Thoracic aorta (tissue), 2 donors: Measurements from ENCODE around the gene NRP2. TPM values are rescaled to one million over a fixed set of nuclear protein-coding genes. Genes with fewer than 3 reads are reported as not detected.

Experiments
- ATAC-seq: fragments of 150-250 bp; one replicate; pipeline ENCODE4 v1.8.0; 2017; ENCODE audit warnings: low read depth; ENCODE audit not compliant: insufficient number of reproducible peaks, low FRiP score
- DNase-seq: peaks from one replicate; pipeline ENCODE4 v3.0.0-alpha.2; 2020; ENCODE audit warnings: low spot score
- H3K27ac ChIP-seq, 2 donors: fragments of 200-600 bp; sonication (generic); 1 replicate in 1 of 2; 2 replicates in 1 of 2; pipeline ENCODE4 v1.5.1; 2016; ENCODE audit warnings: mild to moderate bottlenecking in 2 of 2, moderate library complexity in 2 of 2
- H3K27me3 ChIP-seq: fragments of 200-600 bp; sonication (generic); replicated peaks from 2 replicates; pipeline ENCODE4 v1.6.0; 2016; ENCODE audit warnings: mild to moderate bottlenecking; ENCODE audit not compliant: insufficient read depth
- H3K36me3 ChIP-seq: fragments of 200-600 bp; sonication (generic); one replicate; pipeline ENCODE4 v1.5.1; 2016
- H3K4me1 ChIP-seq, 2 donors: fragments of 200-600 bp; sonication (generic); 1 replicate in 1 of 2; 2 replicates in 1 of 2; pipeline versions ENCODE4 v1.5.1 to v1.6.0; 2016; ENCODE audit warnings: low read depth in 2 of 2, mild to moderate bottlenecking in 1 of 2; ENCODE audit not compliant: control insufficient read depth in 1 of 2
- H3K4me3 ChIP-seq: fragments of 200-600 bp; sonication (generic); 2 replicates; pipeline ENCODE4 v1.5.1; 2016; ENCODE audit warnings: mild to moderate bottlenecking
- H3K9me3 ChIP-seq: fragments of 200-600 bp; sonication (generic); 2 replicates; pipeline ENCODE4 v1.5.1; 2016
- total RNA-seq, 2 donors: library from RNA; depleted of rRNA; stranded (reverse); fragments of >200 nt; gene quantifications; one replicate each; pipeline versions ENCODE4 v1.1.0 to v1.2.3, GENCODE V29; 2016
- TF ChIP-seq, protein P1 (sequence below): fragments of 200-600 bp; sonication (generic); IDR thresholded peaks from one replicate; pipeline ENCODE4 v1.5.1; 2019; ENCODE audit warnings: antibody characterized with exemption

Gene NRP2
- total RNA-seq, 2 donors from 2014 or later = 73.5 to 75.1 TPM

DNA sequence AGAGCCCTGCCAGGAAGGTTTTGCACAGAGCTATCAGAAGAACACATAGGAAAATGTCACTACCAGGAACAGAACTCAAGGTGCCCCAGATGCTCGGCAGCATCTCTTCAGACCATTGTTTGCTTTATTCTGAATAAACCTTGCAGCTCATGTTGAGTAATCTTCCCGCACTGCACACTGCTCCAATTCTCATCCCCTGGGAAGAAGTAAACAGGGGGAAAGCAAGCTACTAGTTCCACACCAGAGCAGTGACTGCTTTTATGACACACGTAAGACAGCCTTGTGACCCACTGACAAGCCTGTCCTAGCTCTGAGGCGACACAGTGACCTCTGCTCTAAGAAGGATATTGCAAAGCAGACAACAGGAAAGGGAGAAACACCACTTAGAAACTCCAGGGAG, 44.2 kb downstream of the NRP2 start:
- no peak overlapping the region for H3K4me3 ChIP-seq
- no peaks in the 10 kb centered on the region for H3K9me3 ChIP-seq
- TF ChIP-seq, protein P1, sequence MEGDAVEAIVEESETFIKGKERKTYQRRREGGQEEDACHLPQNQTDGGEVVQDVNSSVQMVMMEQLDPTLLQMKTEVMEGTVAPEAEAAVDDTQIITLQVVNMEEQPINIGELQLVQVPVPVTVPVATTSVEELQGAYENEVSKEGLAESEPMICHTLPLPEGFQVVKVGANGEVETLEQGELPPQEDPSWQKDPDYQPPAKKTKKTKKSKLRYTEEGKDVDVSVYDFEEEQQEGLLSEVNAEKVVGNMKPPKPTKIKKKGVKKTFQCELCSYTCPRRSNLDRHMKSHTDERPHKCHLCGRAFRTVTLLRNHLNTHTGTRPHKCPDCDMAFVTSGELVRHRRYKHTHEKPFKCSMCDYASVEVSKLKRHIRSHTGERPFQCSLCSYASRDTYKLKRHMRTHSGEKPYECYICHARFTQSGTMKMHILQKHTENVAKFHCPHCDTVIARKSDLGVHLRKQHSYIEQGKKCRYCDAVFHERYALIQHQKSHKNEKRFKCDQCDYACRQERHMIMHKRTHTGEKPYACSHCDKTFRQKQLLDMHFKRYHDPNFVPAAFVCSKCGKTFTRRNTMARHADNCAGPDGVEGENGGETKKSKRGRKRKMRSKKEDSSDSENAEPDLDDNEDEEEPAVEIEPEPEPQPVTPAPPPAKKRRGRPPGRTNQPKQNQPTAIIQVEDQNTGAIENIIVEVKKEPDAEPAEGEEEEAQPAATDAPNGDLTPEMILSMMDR = no peak
- H3K27me3 ChIP-seq = no peaks in the 10 kb centered on the region
- ATAC-seq (no peak), DNase-seq (no peak)
- H3K27ac ChIP-seq = no peak overlapping the region
- peaks cover 30% of the 10 kb centered on the region for H3K36me3 ChIP-seq
- H3K4me1 ChIP-seq = peaks cover 6 to 11% of the 10 kb centered on the region in 2 donors

DNA sequence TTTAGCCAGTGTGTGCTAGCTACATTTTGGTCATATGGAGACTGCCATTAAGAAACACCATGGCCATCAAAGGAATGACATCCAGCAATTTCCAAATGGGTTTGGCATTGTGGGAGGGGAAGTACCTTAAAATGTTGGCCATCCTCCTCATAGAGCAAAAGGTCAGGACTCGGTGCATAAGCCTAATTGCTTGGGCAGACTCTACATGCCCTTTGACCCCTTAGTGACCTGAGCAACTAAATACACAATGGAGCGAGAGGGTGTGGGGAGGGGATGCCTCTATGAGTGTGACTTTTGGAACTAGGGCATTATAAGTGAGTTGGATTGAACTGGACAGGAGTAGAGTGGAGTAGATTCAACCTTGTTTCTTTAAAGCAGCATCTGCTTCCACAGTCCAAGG, 44.9 kb downstream of the NRP2 start:
- H3K4me3 ChIP-seq = no peak overlapping the region
- H3K4me1 ChIP-seq = peaks cover 6 to 13% of the 10 kb centered on the region in 2 donors
- no peak overlapping the region for H3K27ac ChIP-seq
- DNase-seq (no peak), ATAC-seq (no peak)
- TF ChIP-seq, protein P1 = no peak
- no peaks in the 10 kb centered on the region for H3K27me3 ChIP-seq
- H3K36me3 ChIP-seq = peaks cover 30% of the 10 kb centered on the region
- H3K9me3 ChIP-seq = no peaks in the 10 kb centered on the region

DNA sequence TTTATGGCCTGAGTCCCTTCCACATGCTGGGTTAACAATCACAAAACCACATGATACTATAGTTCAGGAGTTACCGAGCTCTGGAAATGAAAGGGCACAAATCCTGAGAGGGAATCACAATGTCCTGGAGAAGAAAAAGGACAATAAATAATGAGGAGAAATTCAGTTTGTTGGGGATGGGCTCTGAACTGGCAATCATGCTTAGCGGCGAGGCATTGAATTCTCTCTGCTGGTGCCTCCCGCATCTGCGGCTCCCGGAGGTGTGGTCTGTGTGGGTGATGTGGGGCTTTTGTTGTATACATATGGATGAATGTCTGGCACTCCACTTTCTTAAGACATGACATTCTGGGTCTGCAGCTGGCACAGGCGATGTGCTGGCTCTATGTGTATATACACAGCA, 46.1 kb downstream of the NRP2 start:
- Histone ChIP-seq H3K27me3 (no peaks in the 10 kb centered on the region), H3K9me3 (no peaks in the 10 kb centered on the region), H3K27ac (no peak overlapping the region), H3K4me3 (no peak overlapping the region), H3K36me3 (peaks cover 30% of the 10 kb centered on the region), H3K4me1 (peaks cover 6 to 13% of the 10 kb centered on the region in 2 donors)
- TF ChIP-seq, protein P1 = no peak
- ATAC-seq = no peak
- DNase-seq = no peak

DNA sequence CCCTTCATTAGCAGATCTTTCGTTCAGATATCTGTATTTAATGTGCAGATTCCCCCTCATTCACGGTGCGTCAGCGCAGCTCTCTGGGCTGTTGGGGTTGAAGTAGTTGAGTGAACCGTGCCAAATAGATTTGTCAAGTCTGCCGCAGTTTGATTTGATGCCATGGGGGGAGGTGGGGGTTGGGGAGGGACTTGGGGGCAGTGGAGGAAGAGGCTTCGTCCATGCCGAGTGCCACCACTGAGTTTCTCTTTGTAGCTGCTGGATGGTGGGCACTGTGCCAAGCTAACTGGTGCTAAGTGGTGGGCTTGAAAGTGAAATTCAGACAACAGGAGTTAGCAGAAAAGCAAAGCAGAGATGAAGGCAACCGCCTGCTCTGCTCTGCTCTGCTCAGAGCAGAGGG, 47.9 kb downstream of the NRP2 start:
- TF ChIP-seq, protein P1 = no peak
- Histone ChIP-seq H3K4me3 (no peak overlapping the region), H3K27me3 (no peaks in the 10 kb centered on the region), H3K36me3 (peaks cover 30% of the 10 kb centered on the region), H3K4me1 (peaks cover 10 to 23% of the 10 kb centered on the region in 2 donors), H3K27ac (no peak overlapping the region), H3K9me3 (no peaks in the 10 kb centered on the region)
- DNase-seq = no peak
- no peak for ATAC-seq

DNA sequence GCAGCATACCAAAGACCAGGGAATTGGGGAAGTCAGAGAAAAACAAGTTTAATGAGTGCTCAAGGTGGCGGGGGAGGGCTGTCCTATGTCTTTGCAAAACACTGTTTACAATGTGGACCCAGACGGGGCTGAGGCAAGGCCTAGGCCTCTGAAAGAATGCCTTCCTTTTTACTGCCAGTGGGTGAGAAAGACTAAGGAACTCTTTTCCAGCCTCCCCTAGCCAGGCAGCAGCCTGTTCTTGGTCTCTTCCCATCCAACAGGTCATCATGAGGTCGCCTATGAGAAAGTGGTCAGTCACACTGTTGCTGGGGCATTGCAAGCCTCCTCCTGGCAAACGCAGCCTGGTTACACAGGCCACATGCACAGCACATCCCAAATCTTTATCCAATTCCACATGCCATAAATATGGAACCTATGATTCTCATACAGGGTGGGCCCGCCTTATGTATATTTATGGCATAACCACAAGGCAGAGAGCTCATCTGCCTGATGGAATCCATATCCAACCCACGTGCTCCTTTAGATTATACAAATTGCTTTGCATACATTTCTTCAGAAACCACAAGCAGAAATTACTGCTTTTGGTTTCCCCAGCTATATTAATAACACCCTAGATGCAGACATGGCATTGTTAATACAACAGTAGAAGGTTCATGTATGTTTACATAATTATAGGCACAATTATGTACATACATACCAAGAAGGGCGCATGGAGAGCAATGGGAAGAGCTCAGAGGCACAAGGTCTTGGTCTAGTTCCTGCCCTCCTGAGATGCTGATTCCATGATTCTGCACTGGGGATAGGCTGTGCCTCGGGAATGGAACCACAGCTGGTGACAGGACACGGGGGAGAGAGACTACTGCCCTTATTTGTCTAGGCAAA, 48.6 kb downstream of the NRP2 start:
- ATAC-seq = no peak
- Histone ChIP-seq H3K4me3 (no peak overlapping the region), H3K36me3 (peaks cover 28% of the 10 kb centered on the region), H3K4me1 (peaks cover 10 to 23% of the 10 kb centered on the region in 2 donors), H3K27ac (peak overlapping the region in 1 of 2 donors; percentile 44), H3K9me3 (no peaks in the 10 kb centered on the region), H3K27me3 (no peaks in the 10 kb centered on the region)
- TF ChIP-seq, protein P1 = no peak
- DNase-seq = no peak
